Osteocyte (in vitro differentiated cells): ENCODE measurements around the gene ALK. TPM values are rescaled to one million over a fixed set of nuclear protein-coding genes. Genes with fewer than 3 reads are reported as not detected.
A peak's percentile ranks its signal among the peaks of the same experiment; 100 is the strongest.

Source experiments
- DNase-seq: peaks from one replicate; pipeline ENCODE4 v3.0.0; 2021; ENCODE audit warnings: mixed read lengths; ENCODE audit not compliant: unreplicated experiment; ENCODE audit errors: extremely low spot score
- H3K27ac Mint-ChIP-seq: one replicate; pipeline ENCODE4 v1.8.0; 2021; ENCODE audit warnings: mild to moderate bottlenecking, mixed read lengths; ENCODE audit not compliant: unreplicated experiment
- H3K27me3 Mint-ChIP-seq: one replicate; pipeline ENCODE4 v1.8.0; 2021; ENCODE audit warnings: mixed read lengths; ENCODE audit not compliant: unreplicated experiment
- H3K36me3 Mint-ChIP-seq: one replicate; pipeline ENCODE4 v1.8.0; 2021; ENCODE audit warnings: mixed read lengths; ENCODE audit not compliant: unreplicated experiment
- H3K4me1 Mint-ChIP-seq: one replicate; pipeline ENCODE4 v1.8.0; 2021; ENCODE audit warnings: mixed read lengths; ENCODE audit not compliant: unreplicated experiment
- H3K4me3 Mint-ChIP-seq: one replicate; pipeline ENCODE4 v1.8.0; 2021; ENCODE audit warnings: mild to moderate bottlenecking, moderate library complexity, mixed read lengths; ENCODE audit not compliant: unreplicated experiment
- H3K9me3 Mint-ChIP-seq: one replicate; pipeline ENCODE4 v1.8.0; 2021; ENCODE audit warnings: mixed read lengths; ENCODE audit not compliant: unreplicated experiment
- CTCF ChIP-seq: fragments of 200-600 bp; sonication (generic); IDR thresholded peaks from 2 replicates; pipeline ENCODE4 v1.5.0; 2021; ENCODE audit warnings: antibody characterized with exemption, mild to moderate bottlenecking, moderate library complexity
- long read RNA-seq: library from polyadenylated mRNA; unstranded; transcript quantifications from one replicate; pipeline ENCODE4 v2.0.0, GENCODE V29; 2021
- total RNA-seq: library from RNA; stranded (reverse); gene quantifications from 2 replicates; pipeline ENCODE4 v1.2.1, GENCODE V29; 2021

ALK gene
- total RNA-seq: not detected in 2 replicates
- long read RNA-seq: 0 reads

- no peak for DNase-seq
- Mint-ChIP-seq H3K27me3 (peaks cover 28% of the 10 kb centered on the region), H3K4me1 (peaks cover 9% of the 10 kb centered on the region), H3K36me3 (no peaks in the 10 kb centered on the region), H3K27ac (no peak within 1 kb of the TSS), H3K9me3 (no peaks in the 10 kb centered on the region), H3K4me3 (peak within 1 kb of the TSS; percentile 14)
- TF ChIP-seq CTCF: no peak
Measured at GRCh38 chr2:29921560-29921915, at the start of gene ALK. Gene ALK, minus strand, starts transcription at chr2:29921586. Its CDS starts 927 bp downstream, at chr2:29920659.

GRCh38 chr2:29966266-29966665, 44.9 kb upstream of the ALK start:
- no peaks in the 10 kb centered on the region for H3K9me3 Mint-ChIP-seq
- no peak overlapping the region for H3K4me3 Mint-ChIP-seq
- no peak for TF ChIP-seq CTCF
- no peaks in the 10 kb centered on the region for H3K36me3 Mint-ChIP-seq
- no peaks in the 10 kb centered on the region for H3K27me3 Mint-ChIP-seq
- H3K27ac Mint-ChIP-seq: no peak overlapping the region
- no peaks in the 10 kb centered on the region for H3K4me1 Mint-ChIP-seq
- peak; percentile 82 for DNase-seq

- Mint-ChIP-seq H3K4me3 (no peak overlapping the region), H3K36me3 (no peaks in the 10 kb centered on the region), H3K4me1 (no peaks in the 10 kb centered on the region), H3K9me3 (no peaks in the 10 kb centered on the region), H3K27me3 (no peaks in the 10 kb centered on the region), H3K27ac (no peak overlapping the region)
- no peak for TF ChIP-seq CTCF
- peak; percentile 57 for DNase-seq
Measured at GRCh38 chr2:29963972-29964570, 42.7 kb upstream of the ALK start.

GRCh38 chr2:29962922-29963321, 41.5 kb upstream of the ALK start:
- Mint-ChIP-seq H3K36me3 (no peaks in the 10 kb centered on the region), H3K27ac (no peak overlapping the region), H3K4me3 (no peak overlapping the region), H3K4me1 (no peaks in the 10 kb centered on the region), H3K27me3 (no peaks in the 10 kb centered on the region), H3K9me3 (no peaks in the 10 kb centered on the region)
- DNase-seq: no peak
- TF ChIP-seq CTCF: no peak

GRCh38 chr2:29954316-29954715, 32.9 kb upstream of the ALK start:
- Mint-ChIP-seq H3K27ac (no peak overlapping the region), H3K27me3 (peaks cover 4% of the 10 kb centered on the region), H3K4me1 (no peaks in the 10 kb centered on the region), H3K4me3 (no peak overlapping the region), H3K9me3 (no peaks in the 10 kb centered on the region), H3K36me3 (no peaks in the 10 kb centered on the region)
- DNase-seq: no peak
- no peak for TF ChIP-seq CTCF
